ENCODE results near the gene SLC25A27.

- TF ChIP-seq CTCF (IDR thresholded peaks at IDR 0.05) (no peak), POLR2A (IDR thresholded peaks at IDR 0.05; ENCODE audit: low read depth) (no peak), EP300 (IDR thresholded peaks at IDR 0.05) (no peak)
Measured at GRCh38 chr6:46618726-46619125, 34.0 kb upstream of the SLC25A27 start.
